Stomach (tissue), 4 donors: ENCODE data around the gene PNLIP.

Source experiments
- POLR2A ChIP-seq, 4 donors: fragments of 450-650 bp; IDR thresholded peaks; one replicate each; pipeline ENCODE4 v1.6.1; 2016; ENCODE audit warnings: antibody characterized with exemption in 4 of 4, control low read depth in 2 of 4, mild to moderate bottlenecking in 1 of 4, moderate library complexity in 1 of 4
- TF ChIP-seq, protein P1 (sequence below), 7 experiments: fragments of 450-650 bp in 4 of 7; fragments of 200-600 bp in 3 of 7; sonication (generic) in 3 of 7; IDR thresholded peaks; one replicate each; pipeline ENCODE4 v1.5.1; 2016 to 2019; ENCODE audit warnings: antibody characterized with exemption in 7 of 7, control low read depth in 2 of 7, mild to moderate bottlenecking in 1 of 7

DNA sequence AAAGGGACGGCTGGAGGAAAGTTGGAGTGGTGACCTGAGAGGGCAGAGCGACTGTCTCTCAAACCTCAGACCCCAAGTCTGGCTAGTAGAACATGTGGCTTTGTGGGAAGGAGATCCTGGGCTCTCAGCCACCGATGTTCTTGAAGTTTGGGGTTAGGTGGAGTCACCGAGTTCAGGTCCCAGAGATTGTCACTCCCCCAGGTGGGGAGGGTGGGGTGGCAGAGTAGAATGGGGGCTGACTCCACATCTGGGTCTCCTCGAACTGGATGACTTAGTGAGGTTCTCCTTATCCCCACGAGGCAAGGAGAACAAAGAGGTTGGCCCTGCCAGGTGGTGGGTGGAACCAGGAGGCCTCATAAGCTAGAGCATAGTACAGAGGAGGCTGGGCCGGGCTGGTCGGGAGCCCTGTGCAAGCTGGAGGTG lies 60.3 kb downstream of the PNLIP start:
- TF ChIP-seq POLR2A (IDR thresholded peaks at IDR 0.05) = no peak
- TF ChIP-seq, protein P1, sequence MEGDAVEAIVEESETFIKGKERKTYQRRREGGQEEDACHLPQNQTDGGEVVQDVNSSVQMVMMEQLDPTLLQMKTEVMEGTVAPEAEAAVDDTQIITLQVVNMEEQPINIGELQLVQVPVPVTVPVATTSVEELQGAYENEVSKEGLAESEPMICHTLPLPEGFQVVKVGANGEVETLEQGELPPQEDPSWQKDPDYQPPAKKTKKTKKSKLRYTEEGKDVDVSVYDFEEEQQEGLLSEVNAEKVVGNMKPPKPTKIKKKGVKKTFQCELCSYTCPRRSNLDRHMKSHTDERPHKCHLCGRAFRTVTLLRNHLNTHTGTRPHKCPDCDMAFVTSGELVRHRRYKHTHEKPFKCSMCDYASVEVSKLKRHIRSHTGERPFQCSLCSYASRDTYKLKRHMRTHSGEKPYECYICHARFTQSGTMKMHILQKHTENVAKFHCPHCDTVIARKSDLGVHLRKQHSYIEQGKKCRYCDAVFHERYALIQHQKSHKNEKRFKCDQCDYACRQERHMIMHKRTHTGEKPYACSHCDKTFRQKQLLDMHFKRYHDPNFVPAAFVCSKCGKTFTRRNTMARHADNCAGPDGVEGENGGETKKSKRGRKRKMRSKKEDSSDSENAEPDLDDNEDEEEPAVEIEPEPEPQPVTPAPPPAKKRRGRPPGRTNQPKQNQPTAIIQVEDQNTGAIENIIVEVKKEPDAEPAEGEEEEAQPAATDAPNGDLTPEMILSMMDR (IDR thresholded peaks at IDR 0.05) = no peak
